ENCODE measurements around the gene TMEM38A.
"Not testable (repeated sequence)": the region's sequence is repeated elsewhere in the genome, so short reads cannot be mapped to it uniquely, and the experiment has no call there.

Gene TMEM38A

GRCh38 chr19:16678498-16678897, 17.6 kb downstream of the TMEM38A start:
- DNase-seq: peak; percentile 34

- no peak for DNase-seq
Observed at GRCh38 chr19:16679811-16680210, 18.9 kb downstream of the TMEM38A start.

DNA sequence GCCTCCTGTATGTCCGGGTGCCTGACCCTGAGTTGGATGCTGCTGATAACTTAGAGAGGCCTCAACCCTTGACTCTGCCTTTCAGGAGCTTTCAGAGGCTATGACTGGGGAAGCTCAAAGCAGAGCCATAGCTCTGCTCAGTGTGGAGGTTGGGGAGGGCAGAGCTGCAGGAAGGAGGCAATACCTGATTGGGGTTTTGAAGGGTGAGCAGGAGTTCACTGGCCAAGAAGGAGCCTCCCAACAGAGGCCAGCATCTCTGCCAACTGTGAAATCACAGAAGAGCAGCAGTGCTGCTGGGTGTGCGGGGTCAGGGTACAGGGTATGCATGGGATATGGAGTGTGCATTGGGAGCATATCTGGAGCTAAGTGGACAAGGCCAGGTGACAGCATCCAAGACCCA, 21.6 kb downstream of the TMEM38A start:
- no peak for DNase-seq

GRCh38 chr19:16684216-16684615, 23.3 kb downstream of the TMEM38A start:
- DNase-seq: no peak

GRCh38 chr19:16688084-16688483, 27.1 kb downstream of the TMEM38A start:
- no peak for DNase-seq

GRCh38 chr19:16698914-16699313, 38.0 kb downstream of the TMEM38A start:
- no peak for DNase-seq

DNA sequence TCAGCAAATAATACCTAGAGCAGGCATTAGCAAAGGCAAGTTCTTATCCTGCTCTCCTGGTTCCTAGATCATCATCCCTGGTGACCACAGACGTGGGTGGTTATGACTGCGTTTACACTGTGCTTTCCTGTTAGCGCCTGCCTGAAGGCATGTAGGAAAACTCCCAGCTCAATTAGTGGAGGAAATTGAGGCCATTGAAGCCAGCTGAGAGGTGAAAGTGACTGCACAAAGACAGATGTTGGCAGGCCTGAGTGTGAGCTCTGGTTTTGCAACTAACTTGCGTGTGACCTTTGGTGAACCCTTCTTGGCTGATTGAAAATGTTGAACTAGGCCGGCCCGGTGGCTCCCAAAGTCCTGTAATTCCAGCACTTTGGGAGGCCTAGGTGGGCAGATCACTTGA, 41.2 kb downstream of the TMEM38A start:
- DNase-seq: no peak

GRCh38 chr19:16703677-16704076, 42.7 kb downstream of the TMEM38A start:
- DNase-seq: no peak

GRCh38 chr19:16710870-16711269, 49.9 kb downstream of the TMEM38A start:
- not testable (repeated sequence) for DNase-seq

DNA sequence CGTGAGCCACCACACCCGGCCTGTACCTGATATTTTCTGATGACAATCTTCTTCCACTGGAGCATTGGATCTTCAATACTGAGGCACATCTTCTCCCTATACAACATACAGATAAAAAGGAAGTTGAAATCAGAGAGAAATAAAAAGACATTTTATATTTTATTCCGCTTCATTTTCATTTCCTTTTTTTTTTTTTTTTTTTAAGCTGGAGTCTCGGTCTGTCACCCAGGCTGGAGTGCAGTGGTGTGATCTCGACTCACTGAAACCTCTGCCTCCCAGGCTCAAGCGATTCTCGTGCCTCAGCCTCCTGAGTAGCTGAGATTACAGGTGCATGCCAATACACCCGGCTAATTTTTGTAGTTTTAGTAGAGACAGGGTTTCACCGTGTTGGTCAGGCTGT, 51.4 kb downstream of the TMEM38A start:
- not testable (repeated sequence) for DNase-seq

DNA sequence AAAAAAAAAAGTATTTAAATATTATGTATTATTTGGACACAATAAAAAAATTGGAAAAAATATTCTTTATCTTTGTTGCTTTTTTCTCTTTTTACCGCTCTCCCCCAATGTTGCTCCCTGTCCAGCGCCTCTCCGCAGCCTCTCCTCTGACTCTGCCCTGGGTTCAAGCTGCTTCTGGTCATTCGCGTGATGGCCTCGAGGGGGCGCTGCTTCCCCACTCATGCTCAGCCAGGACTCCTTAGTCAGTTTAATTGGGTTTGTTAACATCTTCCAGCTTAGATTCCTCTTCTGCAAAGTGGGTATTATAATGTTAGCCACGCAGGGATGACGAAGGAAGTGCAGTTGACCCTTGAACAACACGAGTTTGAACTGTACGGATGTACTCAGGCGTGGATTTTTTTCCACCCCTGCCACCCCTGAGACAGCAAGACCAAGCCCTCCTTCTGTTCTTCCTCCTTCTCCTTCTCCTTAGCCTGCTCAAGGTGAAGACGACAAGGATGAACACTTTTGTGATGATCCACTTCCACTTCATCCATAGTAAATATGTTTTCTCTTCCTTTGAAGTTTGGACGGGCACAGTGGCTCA, 53.9 kb downstream of the TMEM38A start:
- DNase-seq: no peak

GRCh38 chr19:16715611-16716010, 54.7 kb downstream of the TMEM38A start:
- DNase-seq: no peak

DNA sequence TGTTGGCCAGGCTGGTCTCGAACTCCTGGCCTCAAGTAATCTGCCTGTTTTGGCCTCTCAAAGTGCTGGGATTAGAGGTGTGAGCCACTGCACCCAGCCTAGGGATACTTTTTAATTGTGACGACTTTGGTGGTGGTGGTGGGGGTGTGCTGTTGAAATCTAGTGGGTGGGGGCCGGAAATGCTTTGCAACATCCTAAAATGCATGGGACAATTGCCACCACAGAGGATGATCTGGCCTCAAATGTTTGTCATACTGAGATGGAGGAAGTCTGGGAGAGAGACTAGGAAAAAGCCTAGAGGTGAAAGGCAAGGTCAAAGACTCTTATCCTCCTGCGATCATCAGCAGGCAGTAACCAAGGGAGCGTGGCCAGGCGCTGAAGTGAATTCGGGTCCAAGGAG, 60.1 kb downstream of the TMEM38A start:
- DNase-seq: no peak

DNA sequence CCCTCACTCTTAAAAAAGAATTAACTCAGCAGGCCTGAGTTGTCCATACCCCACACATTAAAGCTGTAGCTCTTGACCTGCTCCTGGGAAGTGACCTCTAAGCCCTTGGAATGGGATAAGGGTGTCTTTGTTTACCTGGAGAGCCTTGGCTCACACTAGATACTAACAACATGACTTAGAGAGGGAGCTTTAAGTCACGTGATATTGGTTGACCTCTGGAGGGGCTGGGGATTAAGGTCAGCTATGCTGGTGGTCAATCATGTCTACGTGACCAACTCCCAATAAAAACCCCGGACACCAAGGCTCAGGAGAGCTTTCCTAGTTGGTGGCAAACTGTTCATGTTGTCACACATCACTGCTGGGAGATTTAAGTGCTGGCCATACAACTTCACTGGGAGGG, 61.7 kb downstream of the TMEM38A start:
- DNase-seq: no peak

- no peak for DNase-seq
Observed at GRCh38 chr19:16726916-16727315, 66.0 kb downstream of the TMEM38A start.

GRCh38 chr19:16735650-16736266, 74.8 kb downstream of the TMEM38A start:
- not testable (repeated sequence) for DNase-seq

DNA sequence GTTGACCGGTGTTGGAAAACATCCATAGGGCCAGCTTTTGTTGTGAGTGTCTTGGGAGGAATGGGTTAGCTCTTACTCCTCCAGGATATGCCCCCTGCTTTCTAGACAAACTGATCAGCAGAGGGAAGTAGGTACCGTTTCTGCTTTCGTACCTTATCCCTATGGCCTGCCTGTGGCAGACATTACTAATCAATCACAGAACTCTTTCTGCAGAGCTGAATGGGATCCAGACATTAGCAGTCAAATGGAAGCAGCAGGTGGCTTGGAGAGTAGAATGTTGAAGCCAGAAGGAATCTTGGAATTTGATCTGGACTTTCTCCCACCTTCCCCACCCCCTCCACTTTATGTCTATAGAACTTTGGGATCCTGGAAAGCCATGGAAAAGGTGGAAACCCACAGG, 75.8 kb downstream of the TMEM38A start:
- no peak for DNase-seq

DNA sequence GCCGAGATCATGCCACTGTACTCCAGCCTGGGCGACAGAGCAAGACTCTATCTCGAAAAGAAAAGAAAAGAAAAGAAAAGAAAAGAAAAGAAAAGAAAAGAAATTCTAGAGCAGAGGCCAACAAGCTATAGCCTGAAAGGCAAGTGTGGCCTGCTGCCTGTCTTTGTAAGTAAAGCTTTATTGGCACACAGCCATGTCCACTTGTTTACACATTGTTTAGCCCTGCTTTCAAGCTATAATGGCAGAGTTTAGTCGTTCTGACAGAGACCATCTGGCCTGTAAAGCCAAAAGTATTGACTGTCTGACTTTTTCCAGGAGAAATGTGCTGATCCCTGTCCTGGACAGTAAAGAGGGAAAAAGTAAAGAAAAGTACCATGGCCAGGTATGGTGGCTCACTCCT, 77.0 kb downstream of the TMEM38A start:
- no peak for DNase-seq

- no peak for DNase-seq
Observed at GRCh38 chr19:16739546-16739945, 78.6 kb downstream of the TMEM38A start.
